Effector memory CD8-positive, alpha-beta T cell (primary cell): ENCODE measurements around the gene PCGF2.
"Not testable (repeated sequence)": the region's sequence is repeated elsewhere in the genome, so short reads cannot be mapped to it uniquely, and the experiment has no call there.

Experiments
- ATAC-seq: fragments of 150-1000 bp; cut with Tn5 transposase; replicated peaks from 2 replicates; pipeline ENCODE4 v1.10.0; 2021; ENCODE audit warnings: mild to moderate bottlenecking, moderate library complexity
- DNase-seq, 3 experiments: peaks; one replicate each; pipeline ENCODE4 v3.0.0; 2021
- H3K27ac Mint-ChIP-seq, 2 donors: one replicate each; pipeline ENCODE4 v1.8.0; 2022; ENCODE audit warnings: mild to moderate bottlenecking in 2 of 2, mixed read lengths in 2 of 2, moderate library complexity in 2 of 2
- H3K27me3 Mint-ChIP-seq, 2 donors: one replicate each; pipeline ENCODE4 v1.8.0; 2022; ENCODE audit warnings: mixed read lengths in 2 of 2
- H3K36me3 Mint-ChIP-seq: one replicate; pipeline ENCODE4 v1.8.0; 2022; ENCODE audit warnings: mild to moderate bottlenecking, moderate library complexity, mixed read lengths; ENCODE audit not compliant: insufficient read depth
- H3K4me1 Mint-ChIP-seq, 2 donors: one replicate each; pipeline ENCODE4 v1.8.0; 2022; ENCODE audit warnings: low read depth in 2 of 2, mixed read lengths in 2 of 2
- H3K4me3 Mint-ChIP-seq, 2 donors: one replicate each; pipeline ENCODE4 v1.8.0; 2022; ENCODE audit warnings: mild to moderate bottlenecking in 2 of 2, mixed read lengths in 2 of 2, moderate library complexity in 2 of 2
- H3K9me3 Mint-ChIP-seq, 2 donors: one replicate each; pipeline ENCODE4 v1.8.0; 2022; ENCODE audit warnings: mixed read lengths in 2 of 2
- total RNA-seq, 9 experiments: gene quantifications; one replicate each; lab custom pipeline; 2026; lab: John Stamatoyannopoulos, UW

PCGF2 gene
- 0 to 0.42 (median 0.06) reads per million in 9 experiments for total RNA-seq

GRCh38 chr17:38748149-38748891 is at the start of gene PCGF2:
Gene PCGF2 (minus strand): TSS chr17:38748336. CDS start chr17:38740402, 7,934 bp downstream.
- peaks cover 24% of the 10 kb centered on the region for H3K36me3 Mint-ChIP-seq
- H3K27me3 Mint-ChIP-seq, result peaks cover 54 to 75% of the 10 kb centered on the region in 2 donors
- ATAC-seq (no peak), DNase-seq (no peak)
- peaks cover 25 to 47% of the 10 kb centered on the region in 2 donors for H3K4me1 Mint-ChIP-seq
- H3K27ac Mint-ChIP-seq, result no peak within 1 kb of the TSS
- peak within 1 kb of the TSS; percentile 86 to 90 for H3K4me3 Mint-ChIP-seq
- no peaks in the 10 kb centered on the region for H3K9me3 Mint-ChIP-seq

GRCh38 chr17:38797828-38798227 is 49.7 kb upstream of the PCGF2 start:
- Mint-ChIP-seq H3K27me3 (no peaks in the 10 kb centered on the region), H3K4me1 (peaks cover 36 to 43% of the 10 kb centered on the region in 2 donors), H3K36me3 (peaks cover 53% of the 10 kb centered on the region), H3K27ac (peak overlapping the region; percentile 67 to 91), H3K4me3 (peak overlapping the region; percentile 92 to 95), H3K9me3 (no peaks in the 10 kb centered on the region)
- DNase-seq (no peak), ATAC-seq (no peak)

- Mint-ChIP-seq H3K36me3 (peaks cover 51% of the 10 kb centered on the region), H3K27me3 (no peaks in the 10 kb centered on the region)
Measured at GRCh38 chr17:38797158-38797490, 49.0 kb upstream of the PCGF2 start.

GRCh38 chr17:38796451-38797157 is 48.5 kb upstream of the PCGF2 start:
- Mint-ChIP-seq H3K4me1 (peaks cover 37 to 43% of the 10 kb centered on the region in 2 donors), H3K27ac (peak overlapping the region in 1 of 2 donors; percentile 1), H3K9me3 (no peaks in the 10 kb centered on the region), H3K36me3 (peaks cover 49% of the 10 kb centered on the region), H3K27me3 (no peaks in the 10 kb centered on the region), H3K4me3 (peak overlapping the region; percentile 92 to 95)
- DNase-seq, result no peak
- ATAC-seq, result no peak

More at GRCh38 chr17:38797158-38797490, 49.0 kb upstream of the PCGF2 start:
- no peaks in the 10 kb centered on the region for H3K9me3 Mint-ChIP-seq
- no peak for ATAC-seq
- H3K4me1 Mint-ChIP-seq, result peaks cover 36 to 43% of the 10 kb centered on the region in 2 donors
- H3K27ac Mint-ChIP-seq, result peak overlapping the region; percentile 67 to 73
- DNase-seq, result no peak
- peak overlapping the region; percentile 92 to 95 for H3K4me3 Mint-ChIP-seq

- H3K9me3 Mint-ChIP-seq, result no peaks in the 10 kb centered on the region
- no peak for DNase-seq
- no peak for ATAC-seq
- no peak overlapping the region for H3K4me3 Mint-ChIP-seq
- peaks cover 30% of the 10 kb centered on the region for H3K36me3 Mint-ChIP-seq
- no peaks in the 10 kb centered on the region for H3K27me3 Mint-ChIP-seq
- H3K4me1 Mint-ChIP-seq, result peaks cover 32 to 50% of the 10 kb centered on the region in 2 donors
- peak overlapping the region in 1 of 2 donors; percentile 79 for H3K27ac Mint-ChIP-seq
Measured at GRCh38 chr17:38794221-38794620, 46.1 kb upstream of the PCGF2 start.

- H3K36me3 Mint-ChIP-seq, result peaks cover 26% of the 10 kb centered on the region
- no peak overlapping the region for H3K27ac Mint-ChIP-seq
Measured at GRCh38 chr17:38791162-38791561, 43.0 kb upstream of the PCGF2 start.

GRCh38 chr17:38790148-38790707 is 42.1 kb upstream of the PCGF2 start:
- not testable (repeated sequence) for H3K27me3 Mint-ChIP-seq, H3K27ac Mint-ChIP-seq, ATAC-seq, H3K4me3 Mint-ChIP-seq, DNase-seq, H3K9me3 Mint-ChIP-seq
- peaks cover 10 to 38% of the 10 kb centered on the region in 2 donors for H3K4me1 Mint-ChIP-seq
- peaks cover 30% of the 10 kb centered on the region for H3K36me3 Mint-ChIP-seq

More at GRCh38 chr17:38791162-38791561, 43.0 kb upstream of the PCGF2 start:
- DNase-seq (no peak), ATAC-seq (no peak)
- H3K27me3 Mint-ChIP-seq, result no peaks in the 10 kb centered on the region
- H3K9me3 Mint-ChIP-seq, result no peaks in the 10 kb centered on the region
- peaks cover 11 to 34% of the 10 kb centered on the region in 2 donors for H3K4me1 Mint-ChIP-seq
- no peak overlapping the region for H3K4me3 Mint-ChIP-seq

- H3K27ac Mint-ChIP-seq, result peak overlapping the region in 1 of 2 donors; percentile 41
- no peak for ATAC-seq
- DNase-seq, result no peak
- peaks cover 32% of the 10 kb centered on the region for H3K36me3 Mint-ChIP-seq
- no peaks in the 10 kb centered on the region for H3K27me3 Mint-ChIP-seq
- peaks cover 8 to 35% of the 10 kb centered on the region in 2 donors for H3K4me1 Mint-ChIP-seq
- no peaks in the 10 kb centered on the region for H3K9me3 Mint-ChIP-seq
- H3K4me3 Mint-ChIP-seq, result no peak overlapping the region
Measured at GRCh38 chr17:38789185-38789584, 41.0 kb upstream of the PCGF2 start.

- H3K9me3 Mint-ChIP-seq, H3K4me3 Mint-ChIP-seq, ATAC-seq, DNase-seq, H3K27me3 Mint-ChIP-seq: not testable (repeated sequence)
- peaks cover 41% of the 10 kb centered on the region for H3K36me3 Mint-ChIP-seq
- H3K4me1 Mint-ChIP-seq, result peaks cover 5 to 28% of the 10 kb centered on the region in 2 donors
- peak overlapping the region in 1 of 2 donors; percentile 44 for H3K27ac Mint-ChIP-seq
Measured at GRCh38 chr17:38787999-38788398, 39.9 kb upstream of the PCGF2 start.

- peaks cover 51% of the 10 kb centered on the region for H3K36me3 Mint-ChIP-seq
- no peak overlapping the region for H3K27ac Mint-ChIP-seq
- peaks cover 3 to 28% of the 10 kb centered on the region in 2 donors for H3K4me1 Mint-ChIP-seq
- ATAC-seq (no peak), DNase-seq (no peak)
- H3K9me3 Mint-ChIP-seq, result no peaks in the 10 kb centered on the region
- H3K4me3 Mint-ChIP-seq, result no peak overlapping the region
- no peaks in the 10 kb centered on the region for H3K27me3 Mint-ChIP-seq
Measured at GRCh38 chr17:38786372-38786771, 38.2 kb upstream of the PCGF2 start.

- H3K4me3 Mint-ChIP-seq, result no peak overlapping the region
- H3K4me1 Mint-ChIP-seq, result peaks cover 3 to 14% of the 10 kb centered on the region in 2 donors
- DNase-seq, result no peak
- no peaks in the 10 kb centered on the region for H3K27me3 Mint-ChIP-seq
- no peak for ATAC-seq
- no peaks in the 10 kb centered on the region for H3K9me3 Mint-ChIP-seq
- H3K27ac Mint-ChIP-seq, result no peak overlapping the region
- peaks cover 68% of the 10 kb centered on the region for H3K36me3 Mint-ChIP-seq
Measured at GRCh38 chr17:38783227-38783626, 35.1 kb upstream of the PCGF2 start.

- Mint-ChIP-seq H3K27me3 (no peaks in the 10 kb centered on the region), H3K36me3 (peaks cover 70% of the 10 kb centered on the region), H3K4me1 (peaks cover 0 to 3% of the 10 kb centered on the region in 2 donors), H3K27ac (peak overlapping the region in 1 of 2 donors; percentile 26), H3K4me3 (no peak overlapping the region), H3K9me3 (no peaks in the 10 kb centered on the region)
- DNase-seq (no peak), ATAC-seq (no peak)
Measured at GRCh38 chr17:38779965-38780752, 32.0 kb upstream of the PCGF2 start.
